SH-SY5Y (cell line): ENCODE data around the gene RGS17.

Experiments used
- GATA2 ChIP-seq: IDR thresholded peaks from 2 replicates; pipeline ENCODE4 v1.6.1; 2011; ENCODE audit warnings: mild to moderate bottlenecking, low read depth, low read length
- GATA3 ChIP-seq: IDR thresholded peaks from 2 replicates; pipeline ENCODE4 v1.6.1; 2011; ENCODE audit warnings: low read depth, mild to moderate bottlenecking, low read length, moderate library complexity

- TF ChIP-seq GATA2 (no peak), GATA3 (no peak)
Observed at GRCh38 chr6:153031335-153031955, 99.6 kb downstream of the RGS17 start.
